SK-N-SH (cell line): ENCODE measurements around the gene PRRT4. TPM values are rescaled to one million over a fixed set of nuclear protein-coding genes. Genes with fewer than 3 reads are reported as not detected.

Experiments
- CTCF ChIA-PET: fragments of 300-600, 350-600 bp; formaldehyde crosslinking; extraction: SDS; loops from one replicate; lab custom pipeline; 2021; lab: Yijun Ruan, JAX
- POLR2A ChIA-PET: fragments of 350-600 bp; sonication (Branson Sonifier 250); formaldehyde crosslinking; extraction: SDS; loops from one replicate; lab custom pipeline; 2020; ENCODE audit warnings: antibody characterized with exemption, inconsistent platforms; lab: Yijun Ruan, JAX
- DNase-seq: peaks from one replicate; pipeline ENCODE4 v3.0.0; 2012
- H2AFZ ChIP-seq: fragments of 200-600 bp; sonication (generic); 2 replicates; pipeline ENCODE4 v1.8.1; 2016; ENCODE audit warnings: antibody characterized with exemption, mild to moderate bottlenecking, low read depth
- H3F3A ChIP-seq: fragments of 200-600 bp; sonication (generic); replicated peaks from 2 replicates; pipeline ENCODE3; 2016; ENCODE audit warnings: antibody characterized with exemption, mild to moderate bottlenecking; ENCODE audit not compliant: insufficient read depth
- H3K27ac ChIP-seq, 2 experiments: fragments of 200-500 bp in 1 of 2; fragments of 200-600 bp in 1 of 2; sonication (Bioruptor generic) in 1 of 2; sonication (generic), shearing (Covaris generic) in 1 of 2; 2 replicates each; pipeline versions ENCODE4 v1.5.1 to v1.6.1; 2014 to 2016; ENCODE audit warnings: low read depth in 2 of 2, inconsistent platforms in 1 of 2, low read length in 1 of 2, mild to moderate bottlenecking in 1 of 2, mixed read lengths in 1 of 2
- H3K27me3 ChIP-seq: fragments of 200-600 bp; sonication (generic), shearing (Covaris generic); 2 replicates; pipeline ENCODE4 v1.6.1; 2016; ENCODE audit warnings: mixed run types; ENCODE audit not compliant: insufficient read depth
- H3K36me3 ChIP-seq, 2 experiments: fragments of 200-500 bp in 1 of 2; fragments of 200-600 bp in 1 of 2; sonication (Bioruptor generic) in 1 of 2; sonication (generic) in 1 of 2; replicated peaks in 1 of 2; 2 replicates each; pipeline versions ENCODE3 to v1.5.1; 2014 to 2016; ENCODE audit warnings: low read length in 1 of 2, mild to moderate bottlenecking in 1 of 2; ENCODE audit not compliant: insufficient read depth in 2 of 2, control insufficient read depth in 1 of 2
- H3K4me1 ChIP-seq, 2 experiments: fragments of 200-500 bp in 1 of 2; fragments of 200-600 bp in 1 of 2; sonication (Bioruptor generic) in 1 of 2; sonication (generic), shearing (Covaris generic) in 1 of 2; 2 replicates each; pipeline versions ENCODE4 v1.5.1 to v1.6.1; 2014 to 2016; ENCODE audit warnings: low read depth in 1 of 2, low read length in 1 of 2, mixed run types in 1 of 2; ENCODE audit not compliant: insufficient read depth in 2 of 2, control insufficient read depth in 1 of 2
- H3K4me2 ChIP-seq: fragments of 200-600 bp; sonication (generic), shearing (Covaris generic); 2 replicates; pipeline ENCODE4 v1.6.1; 2017; ENCODE audit warnings: mixed run types
- H3K4me3 ChIP-seq, 2 experiments: fragments of 200-500 bp in 1 of 2; fragments of 200-600 bp in 1 of 2; sonication (Bioruptor generic) in 1 of 2; sonication (generic), shearing (Covaris generic) in 1 of 2; 2 replicates each; pipeline versions ENCODE4 v1.5.1 to v1.8.1; 2014 to 2016; ENCODE audit warnings: low read depth in 2 of 2, inconsistent platforms in 1 of 2, low read length in 1 of 2, mild to moderate bottlenecking in 1 of 2, mixed read lengths in 1 of 2, moderate library complexity in 1 of 2
- H3K79me2 ChIP-seq: fragments of 200-600 bp; sonication (generic); 2 replicates; pipeline ENCODE4 v1.8.1; 2017; ENCODE audit warnings: mild to moderate bottlenecking; ENCODE audit not compliant: insufficient read depth
- H3K9ac ChIP-seq: fragments of 200-600 bp; sonication (generic); 2 replicates; pipeline ENCODE4 v1.6.1; 2017; ENCODE audit warnings: mixed run types
- H3K9me2 ChIP-seq: fragments of 200-600 bp; sonication (generic); 2 replicates; pipeline ENCODE4 v1.6.1; 2017; ENCODE audit warnings: mixed run types
- H3K9me3 ChIP-seq: fragments of 200-600 bp; sonication (generic); 2 replicates; pipeline ENCODE4 v1.6.1; 2017; ENCODE audit warnings: mixed run types, mild to moderate bottlenecking, moderate library complexity
- H4K20me1 ChIP-seq: fragments of 200-600 bp; sonication (generic); 2 replicates; pipeline ENCODE4 v1.6.1; 2017; ENCODE audit warnings: mild to moderate bottlenecking, mixed run types; ENCODE audit not compliant: insufficient read depth
- CHD2 ChIP-seq: fragments of 150-350 bp; IDR thresholded peaks from 2 replicates; pipeline ENCODE4 v1.6.1; 2018; ENCODE audit warnings: low read length; ENCODE audit not compliant: partially characterized antibody
- EP300 ChIP-seq, 2 experiments: IDR thresholded peaks; 2 replicates each; pipeline versions ENCODE4 v1.4.0 to v1.6.1; 2012; ENCODE audit warnings: borderline replicate concordance in 1 of 2, low read depth in 1 of 2, low read length in 1 of 2
- FOSL2 ChIP-seq: IDR thresholded peaks from 2 replicates; pipeline ENCODE4 v1.4.0; 2012; ENCODE audit warnings: low read depth, mild to moderate bottlenecking, moderate library complexity, borderline replicate concordance
- FOXJ3 ChIP-seq: sonication (generic); formaldehyde crosslinking; IDR thresholded peaks from 2 replicates; pipeline ENCODE4 v1.5.1; 2020; ENCODE audit warnings: mild to moderate bottlenecking, missing genetic modification reagents
- MXI1 ChIP-seq: IDR thresholded peaks from 2 replicates; pipeline ENCODE4 v1.6.1; 2012; ENCODE audit warnings: mild to moderate bottlenecking, low read depth, low read length, improper control_type of control experiment
- POLR2AphosphoS5 ChIP-seq: IDR thresholded peaks from 2 replicates; pipeline ENCODE4 v1.6.1; 2012; ENCODE audit warnings: low read depth, low read length
- RAD21 ChIP-seq: IDR thresholded peaks from 2 replicates; pipeline ENCODE4 v1.6.1; 2012; ENCODE audit warnings: mild to moderate bottlenecking, low read length
- RCOR1 ChIP-seq: fragments of 150-350 bp; IDR thresholded peaks from 2 replicates; pipeline ENCODE4 v1.6.1; 2017; ENCODE audit warnings: antibody characterized with exemption, low read length
- SMC3 ChIP-seq: IDR thresholded peaks from 2 replicates; pipeline ENCODE4 v1.6.1; 2012; ENCODE audit warnings: low read depth, low read length, improper control_type of control experiment
- TAF1 ChIP-seq: IDR thresholded peaks from 2 replicates; pipeline ENCODE4 v1.6.1; 2012; ENCODE audit warnings: low read depth, mild to moderate bottlenecking, low read length, moderate library complexity, borderline replicate concordance
- WGBS: methylation state at CpG from one replicate; pipeline ENCODE4 v1.1.6; 2017; ENCODE audit warnings: low lambda C conversion rate; 5-methylcytosine and 5-hydroxymethylcytosine counted together
- polyA plus RNA-seq, 3 experiments: library from polyadenylated mRNA; depleted of rRNA; stranded (reverse); fragments of >200 nt; gene quantifications; 2 replicates each; pipeline ENCODE4 v1.2.3, GENCODE V29; 2012
- TF ChIP-seq, protein P1 (sequence below): IDR thresholded peaks from 2 replicates; pipeline ENCODE4 v1.4.0; 2012; ENCODE audit warnings: low read depth
- TF ChIP-seq, protein P2 (sequence below): IDR thresholded peaks from 2 replicates; pipeline ENCODE4; 2012

The PRRT4 gene
- polyA plus RNA-seq (2012; rRNA removed), result 1.5 and 3.4 TPM in 2 replicates
- polyA plus RNA-seq (2012; cell fraction: cytosol; rRNA removed), result 1.8 and 5.2 TPM in 2 replicates
- polyA plus RNA-seq (2012; cell fraction: nucleus; rRNA removed), result 8.1 and 19.1 TPM in 2 replicates

DNA sequence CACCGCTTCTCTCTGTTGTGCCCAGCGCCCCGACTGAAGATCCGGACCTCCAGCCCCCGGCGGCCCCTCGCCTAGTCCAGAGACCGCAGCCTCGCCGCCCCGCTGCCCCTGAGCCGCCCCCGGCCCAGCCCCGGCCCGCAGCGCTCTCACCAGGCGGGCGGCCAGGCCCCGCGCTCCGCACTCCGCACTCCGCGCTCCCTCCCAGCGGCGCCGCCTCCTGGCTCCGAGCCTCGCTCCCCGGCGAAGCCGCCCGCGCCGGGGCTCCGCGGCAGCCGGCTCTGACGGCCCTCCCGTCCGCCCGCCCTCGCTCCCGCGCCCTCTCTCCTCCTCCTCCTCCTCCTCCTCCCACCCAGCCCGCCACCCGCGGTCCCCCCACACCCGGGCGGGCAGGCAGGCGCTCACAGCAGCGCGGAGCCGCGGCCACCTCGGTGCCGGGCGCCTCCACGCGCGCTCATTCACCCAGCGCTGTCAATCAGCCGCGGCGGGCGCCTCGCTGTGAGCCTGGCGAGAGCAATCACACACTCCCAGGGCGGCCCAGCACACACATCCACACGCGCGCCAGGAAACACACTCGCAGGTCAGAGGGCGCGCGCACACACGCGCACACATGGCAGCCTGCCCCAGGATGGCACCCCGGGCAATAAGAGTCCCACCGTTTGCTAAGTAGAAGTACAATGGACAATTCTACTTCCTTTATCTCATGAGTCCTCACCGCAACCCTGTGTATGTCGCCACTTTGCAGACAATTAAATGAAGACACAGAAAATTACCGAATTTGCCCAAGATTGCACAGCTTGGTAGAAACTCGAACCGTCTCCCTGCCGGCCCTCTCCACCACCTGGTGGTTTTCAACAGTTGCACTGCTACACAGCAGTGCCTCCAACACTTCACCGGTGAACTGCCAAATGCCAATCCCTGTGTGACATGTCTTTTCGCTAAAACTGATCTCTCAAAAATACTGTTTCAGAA lies at the start of gene PRRT4:
Gene PRRT4, minus strand, starts transcription at position 280 of the 969 bp plus-strand sequence.
- Histone ChIP-seq H3K79me2 (no peaks in the 10 kb centered on the region), H3K4me1 (peaks cover 0 to 68% of the 10 kb centered on the region in 2 experiments; a peak in 2 of 4 replicates), H4K20me1 (no peaks in the 10 kb centered on the region), H3K27me3 (peaks cover 46% of the 10 kb centered on the region), H3K27ac (peak within 1 kb of the TSS in 1 of 2 experiments; percentile 100; a peak in 2 of 4 replicates), H3F3A (peaks cover 5% of the 10 kb centered on the region), H3K4me2 (peak within 1 kb of the TSS; percentile 87), H3K36me3 (no peaks in the 10 kb centered on the region), H2AFZ (peak within 1 kb of the TSS; percentile 67; the same call in 1 of the 2 replicates), H3K9me2 (no peaks in the 10 kb centered on the region), H3K9ac (no peak within 1 kb of the TSS), H3K4me3 (peak within 1 kb of the TSS; percentile 54 to 63), H3K9me3 (no peaks in the 10 kb centered on the region)
- WGBS, result 2% methylated on average over 64 of the region's 88 CpGs
- TF ChIP-seq RAD21 (peak; percentile 58), MXI1 (peak; percentile 72), SMC3 (no peak; the same call in 1 of the 2 replicates), TAF1 (no peak), RCOR1 (0 out of 2 replicates have a peak, but pooled peaks have one; percentile 27), FOSL2 (no peak), CHD2 (peak; percentile 43), EP300 (IDR thresholded peaks at IDR 0.05; ENCODE audit: borderline replicate concordance in 1 of 2, low read depth in 1 of 2, low read length in 1 of 2) (no peak), POLR2AphosphoS5 (no peak), FOXJ3 (CRISPR knock-in tag) (peak; percentile 68; the same call in 1 of the 2 replicates)
- TF ChIP-seq, protein P1, sequence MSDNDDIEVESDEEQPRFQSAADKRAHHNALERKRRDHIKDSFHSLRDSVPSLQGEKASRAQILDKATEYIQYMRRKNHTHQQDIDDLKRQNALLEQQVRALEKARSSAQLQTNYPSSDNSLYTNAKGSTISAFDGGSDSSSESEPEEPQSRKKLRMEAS, result 0 out of 2 replicates have a peak, but pooled peaks have one; percentile 15
- TF ChIP-seq, protein P2, sequence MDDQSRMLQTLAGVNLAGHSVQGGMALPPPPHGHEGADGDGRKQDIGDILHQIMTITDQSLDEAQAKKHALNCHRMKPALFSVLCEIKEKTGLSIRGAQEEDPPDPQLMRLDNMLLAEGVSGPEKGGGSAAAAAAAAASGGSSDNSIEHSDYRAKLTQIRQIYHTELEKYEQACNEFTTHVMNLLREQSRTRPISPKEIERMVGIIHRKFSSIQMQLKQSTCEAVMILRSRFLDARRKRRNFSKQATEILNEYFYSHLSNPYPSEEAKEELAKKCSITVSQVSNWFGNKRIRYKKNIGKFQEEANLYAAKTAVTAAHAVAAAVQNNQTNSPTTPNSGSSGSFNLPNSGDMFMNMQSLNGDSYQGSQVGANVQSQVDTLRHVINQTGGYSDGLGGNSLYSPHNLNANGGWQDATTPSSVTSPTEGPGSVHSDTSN, result peak; percentile 84
- ChIA-PET POLR2A (interaction anchor here (1.1 to 3.9 kb wide), 6 partner anchors 12 to 95 kb away, joined by 3 to 32 read pairs (median 8); no protein-coding TSS in a partner anchor), CTCF (interaction anchor here (0.9 to 20.2 kb wide), 7 partner anchors 9 to 65 kb away, joined by 4 to 493 read pairs (median 8); partner anchors contain the start of gene RBM28)
- DNase-seq, result peak; percentile 73

- no peak for DNase-seq
- CTCF ChIA-PET, result interaction anchor here (4.1 to 50.3 kb wide), 4 partner anchors 7 to 66 kb away, joined by 29 to 1901 read pairs (median 1844); partner anchors contain the start of genes IMPDH1 and RBM28
- H3K27ac ChIP-seq, result peak overlapping the region in 1 of 2 experiments; percentile 79; a peak in 2 of 4 replicates
Measured at GRCh38 chr7:128410451-128410753, 48.9 kb upstream of the PRRT4 start.

More at GRCh38 chr7:128410451-128410753, 48.9 kb upstream of the PRRT4 start:
- peaks cover 28% of the 10 kb centered on the region for H3F3A ChIP-seq
- no peaks in the 10 kb centered on the region for H4K20me1 ChIP-seq
- H3K9me2 ChIP-seq, result no peaks in the 10 kb centered on the region
- H3K79me2 ChIP-seq, result peaks cover 2% of the 10 kb centered on the region; the same call in 1 of the 2 replicates
- H3K4me2 ChIP-seq, result peak overlapping the region; percentile 98
- 7% methylated on average over 6 of the region's 6 CpGs for WGBS
- TF ChIP-seq POLR2AphosphoS5 (no peak), MXI1 (peak; percentile 27; the same call in 1 of the 2 replicates)
- peaks cover 15 to 24% of the 10 kb centered on the region in 2 experiments; a peak in 2 of 4 replicates for H3K4me1 ChIP-seq
- no peaks in the 10 kb centered on the region for H3K9me3 ChIP-seq
- no peaks in the 10 kb centered on the region for H3K27me3 ChIP-seq
- peak overlapping the region; percentile 73 for H3K9ac ChIP-seq
- no peaks in the 10 kb centered on the region for H3K36me3 ChIP-seq
- POLR2A ChIA-PET, result interaction anchor here (1.5 kb wide), 1 partner anchor 8 kb away, joined by 4 read pairs; no protein-coding TSS in a partner anchor
- H3K4me3 ChIP-seq, result peak overlapping the region; percentile 69 to 83
- H2AFZ ChIP-seq, result peak overlapping the region; percentile 97
